HEK293 (cell line): ENCODE results near the gene RHBDD1.

ENCODE experiments used
- KLF10 ChIP-seq: fragments of 450-650 bp; IDR thresholded peaks from 2 replicates; pipeline ENCODE4 v1.5.1; 2018; ENCODE audit warnings: missing biosample characterization, mild to moderate bottlenecking, missing genetic modification characterization
- ZNF274 ChIP-seq, 2 experiments: fragments of 200-500 bp in 1 of 2; fragments of 450-650 bp in 1 of 2; sonication (Bioruptor generic) in 1 of 2; formaldehyde crosslinking in 1 of 2; IDR thresholded peaks; 2 replicates each; pipeline versions ENCODE4 v1.5.1 to v1.6.1; 2014 to 2016; ENCODE audit warnings: borderline replicate concordance in 1 of 2, inconsistent platforms in 1 of 2, low read length in 1 of 2, missing biosample characterization in 1 of 2, missing genetic modification characterization in 1 of 2
- TF ChIP-seq, protein P1 (sequence below): fragments of 450-650 bp; formaldehyde crosslinking; IDR thresholded peaks from 2 replicates; pipeline ENCODE4 v1.5.1; 2016; ENCODE audit warnings: missing biosample characterization, missing genetic modification characterization
- TF ChIP-seq, protein P2 (sequence below): fragments of 450-650 bp; formaldehyde crosslinking; IDR thresholded peaks from 2 replicates; pipeline ENCODE4 v1.5.1; 2016; ENCODE audit warnings: missing biosample characterization, missing genetic modification characterization

DNA sequence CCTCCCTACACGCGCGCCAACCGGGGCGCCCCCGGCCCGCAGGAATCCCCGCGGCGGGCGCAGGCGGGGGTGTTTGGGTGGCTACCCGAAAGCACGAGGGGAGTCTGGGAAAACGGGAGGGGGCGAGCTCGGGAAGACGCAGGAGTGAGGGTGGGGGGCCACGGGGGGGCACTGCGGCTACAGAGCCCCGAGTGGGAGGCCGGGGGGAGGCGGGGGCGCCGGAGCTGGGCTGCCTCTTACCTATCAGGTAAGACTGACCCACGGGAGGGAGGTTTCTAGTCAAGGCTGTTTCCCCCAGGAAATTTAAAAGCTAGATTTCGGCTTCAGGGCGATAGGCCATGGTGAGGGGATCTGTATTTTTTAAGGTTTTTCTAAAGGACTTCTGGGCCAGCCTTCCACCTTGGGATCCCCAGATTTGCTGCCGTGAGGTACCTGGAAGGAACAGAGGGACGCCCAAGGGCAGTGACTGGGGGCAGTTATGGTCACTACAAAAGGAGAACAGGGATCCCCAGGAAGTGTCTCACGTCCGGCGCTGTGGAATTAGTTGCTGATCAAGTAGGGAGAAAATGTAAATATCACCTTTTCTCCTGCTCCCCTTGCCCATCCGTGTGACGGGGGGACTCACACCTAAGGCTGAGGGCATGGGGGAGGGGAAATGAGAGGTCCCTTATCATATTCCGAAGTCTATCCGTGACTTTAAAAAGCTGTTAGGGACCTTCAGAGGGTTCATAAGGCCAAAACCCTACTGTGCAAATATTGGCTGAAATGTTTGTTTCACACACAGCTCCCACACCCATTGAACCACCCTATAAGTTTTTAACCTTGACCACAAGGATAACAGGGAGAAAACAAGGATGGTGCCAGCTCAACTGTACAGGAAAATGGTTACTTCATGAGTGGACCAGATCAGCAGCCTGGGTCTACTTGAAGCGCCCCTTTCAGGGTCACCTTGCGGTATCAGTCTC is 35.6 kb upstream of the RHBDD1 start:
- TF ChIP-seq, protein P1, sequence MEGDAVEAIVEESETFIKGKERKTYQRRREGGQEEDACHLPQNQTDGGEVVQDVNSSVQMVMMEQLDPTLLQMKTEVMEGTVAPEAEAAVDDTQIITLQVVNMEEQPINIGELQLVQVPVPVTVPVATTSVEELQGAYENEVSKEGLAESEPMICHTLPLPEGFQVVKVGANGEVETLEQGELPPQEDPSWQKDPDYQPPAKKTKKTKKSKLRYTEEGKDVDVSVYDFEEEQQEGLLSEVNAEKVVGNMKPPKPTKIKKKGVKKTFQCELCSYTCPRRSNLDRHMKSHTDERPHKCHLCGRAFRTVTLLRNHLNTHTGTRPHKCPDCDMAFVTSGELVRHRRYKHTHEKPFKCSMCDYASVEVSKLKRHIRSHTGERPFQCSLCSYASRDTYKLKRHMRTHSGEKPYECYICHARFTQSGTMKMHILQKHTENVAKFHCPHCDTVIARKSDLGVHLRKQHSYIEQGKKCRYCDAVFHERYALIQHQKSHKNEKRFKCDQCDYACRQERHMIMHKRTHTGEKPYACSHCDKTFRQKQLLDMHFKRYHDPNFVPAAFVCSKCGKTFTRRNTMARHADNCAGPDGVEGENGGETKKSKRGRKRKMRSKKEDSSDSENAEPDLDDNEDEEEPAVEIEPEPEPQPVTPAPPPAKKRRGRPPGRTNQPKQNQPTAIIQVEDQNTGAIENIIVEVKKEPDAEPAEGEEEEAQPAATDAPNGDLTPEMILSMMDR (tag by site-specific recombination) = no peak
- TF ChIP-seq, protein P2, sequence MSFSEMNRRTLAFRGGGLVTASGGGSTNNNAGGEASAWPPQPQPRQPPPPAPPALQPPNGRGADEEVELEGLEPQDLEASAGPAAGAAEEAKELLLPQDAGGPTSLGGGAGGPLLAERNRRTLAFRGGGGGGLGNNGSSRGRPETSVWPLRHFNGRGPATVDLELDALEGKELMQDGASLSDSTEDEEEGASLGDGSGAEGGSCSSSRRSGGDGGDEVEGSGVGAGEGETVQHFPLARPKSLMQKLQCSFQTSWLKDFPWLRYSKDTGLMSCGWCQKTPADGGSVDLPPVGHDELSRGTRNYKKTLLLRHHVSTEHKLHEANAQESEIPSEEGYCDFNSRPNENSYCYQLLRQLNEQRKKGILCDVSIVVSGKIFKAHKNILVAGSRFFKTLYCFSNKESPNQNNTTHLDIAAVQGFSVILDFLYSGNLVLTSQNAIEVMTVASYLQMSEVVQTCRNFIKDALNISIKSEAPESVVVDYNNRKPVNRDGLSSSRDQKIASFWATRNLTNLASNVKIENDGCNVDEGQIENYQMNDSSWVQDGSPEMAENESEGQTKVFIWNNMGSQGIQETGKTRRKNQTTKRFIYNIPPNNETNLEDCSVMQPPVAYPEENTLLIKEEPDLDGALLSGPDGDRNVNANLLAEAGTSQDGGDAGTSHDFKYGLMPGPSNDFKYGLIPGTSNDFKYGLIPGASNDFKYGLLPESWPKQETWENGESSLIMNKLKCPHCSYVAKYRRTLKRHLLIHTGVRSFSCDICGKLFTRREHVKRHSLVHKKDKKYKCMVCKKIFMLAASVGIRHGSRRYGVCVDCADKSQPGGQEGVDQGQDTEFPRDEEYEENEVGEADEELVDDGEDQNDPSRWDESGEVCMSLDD = no peak
- no peak for TF ChIP-seq ZNF274 (IDR thresholded peaks at IDR 0.05; ENCODE audit: low read length)
- TF ChIP-seq ZNF274 (tag by site-specific recombination; IDR thresholded peaks at IDR 0.05; ENCODE audit: borderline replicate concordance) = no peak
- TF ChIP-seq KLF10 (tag by site-specific recombination) = no peak
